Measurements from ENCODE around the gene FKBP15. TPM values are rescaled to one million over a fixed set of nuclear protein-coding genes. Genes with fewer than 3 reads are reported as not detected.

The FKBP15 gene
- total RNA-seq, 1 experiment from 2014 or later: 18.5 TPM

DNA sequence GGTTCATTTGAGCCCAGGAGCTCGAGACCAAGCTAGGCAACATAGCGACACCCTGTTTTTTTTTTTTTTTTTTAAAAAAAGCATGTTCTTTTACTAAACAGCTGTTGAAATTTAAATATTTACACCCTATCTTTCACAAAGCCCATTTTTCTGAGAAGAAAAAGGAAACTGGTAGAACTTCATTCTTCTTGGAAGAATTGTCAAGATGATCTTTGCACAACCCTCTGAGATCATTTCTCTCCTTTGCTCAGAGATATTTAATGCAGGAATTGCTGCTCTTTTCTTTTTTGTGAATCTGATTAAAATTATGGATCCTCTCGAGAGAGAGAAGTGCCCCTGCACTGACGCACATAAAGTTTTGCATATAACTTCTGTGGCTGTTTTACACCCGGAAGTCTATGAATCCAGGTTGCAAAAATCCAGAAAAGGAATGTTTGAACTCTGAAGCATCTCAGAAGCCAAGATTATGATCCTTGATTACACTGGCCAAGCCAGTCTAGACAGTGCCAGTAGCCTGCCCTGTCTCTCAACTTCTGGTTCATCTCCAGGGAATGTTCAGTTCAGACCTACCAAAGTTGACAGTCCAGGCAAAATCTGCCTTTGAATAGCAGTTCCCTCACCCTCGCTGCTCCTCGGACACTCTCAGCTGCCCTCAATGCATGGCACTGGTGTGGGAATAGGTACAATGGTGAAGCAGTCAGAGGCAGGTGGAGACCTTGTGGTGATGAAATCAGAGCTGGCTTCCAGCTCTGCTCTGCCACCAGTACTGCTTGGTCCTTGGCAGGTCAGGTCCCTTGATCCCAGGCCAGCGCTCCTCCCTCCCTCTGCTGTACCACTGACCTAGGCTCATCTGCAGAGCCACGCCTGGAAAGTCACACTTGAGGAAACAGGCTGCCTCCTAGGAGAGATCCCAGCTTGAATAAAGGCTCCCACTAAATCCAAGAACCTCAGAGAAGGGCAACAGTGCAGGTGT is 83.6 kb downstream of the FKBP15 start:
- no peak overlapping the region for H2BK120ac ChIP-seq (ENCODE audit: low read depth, low read length, poor library complexity, severe bottlenecking)
- H3K23me2 ChIP-seq (ENCODE audit: insufficient read length, low read depth, low read length, poor library complexity, severe bottlenecking): no peaks in the 10 kb centered on the region
- H3K79me1 ChIP-seq (ENCODE audit: insufficient read depth, low read depth, low read length, poor library complexity, severe bottlenecking): no peaks in the 10 kb centered on the region
- Mint-ChIP-seq H3K27ac (no peak overlapping the region), H3K9me3 (peaks cover 7 to 8% of the 10 kb centered on the region in 2 experiments; a peak in 3 of 5 replicates), H3K27me3 (ENCODE audit: low read depth) (peaks cover 4% of the 10 kb centered on the region), H3K4me3 (no peak overlapping the region), H3K36me3 (ENCODE audit: insufficient read depth in 1 of 3, low read depth in 3 of 3) (no peaks in the 10 kb centered on the region), H3K4me1 (peaks cover 4 to 10% of the 10 kb centered on the region in 2 experiments; a peak in 3 of 4 replicates)
- no peak overlapping the region for H3K4me2 ChIP-seq (ENCODE audit: insufficient read depth, insufficient read length, low read length)
- no peaks in the 10 kb centered on the region for H3K9me3 ChIP-seq (ENCODE audit: control insufficient read depth, low read depth, low read length)
- H3K23ac ChIP-seq (ENCODE audit: insufficient read length, low read depth, low read length): no peak overlapping the region
- no peak overlapping the region for H2BK12ac ChIP-seq (ENCODE audit: insufficient read length, low read depth, low read length)
- no peak overlapping the region for H4K91ac ChIP-seq (ENCODE audit: insufficient read length, low read depth, low read length)
- H4K20me1 ChIP-seq (ENCODE audit: control insufficient read depth, insufficient read depth, insufficient read length): no peaks in the 10 kb centered on the region
- H3K56ac ChIP-seq (ENCODE audit: insufficient read length, low read depth, low read length): no peak overlapping the region
- no peak overlapping the region for H4K8ac ChIP-seq (replicated peaks; ENCODE audit: insufficient read length, low read depth, low read length)
- H3K27me3 ChIP-seq (ENCODE audit: insufficient read depth, low read length): no peaks in the 10 kb centered on the region
- no peaks in the 10 kb centered on the region for H3K4me1 ChIP-seq (ENCODE audit: insufficient read depth, low read length)
- no peak overlapping the region for H2BK20ac ChIP-seq (ENCODE audit: low read depth, low read length, poor library complexity, severe bottlenecking)
- H3T11ph ChIP-seq (ENCODE audit: low read length): no peak overlapping the region
- no peak overlapping the region for H3K9ac ChIP-seq (ENCODE audit: extremely low read depth, insufficient read length, low read length)
- no peak overlapping the region for H3K4ac ChIP-seq (ENCODE audit: low read depth, low read length)
- H2BK15ac ChIP-seq (ENCODE audit: low read depth, low read length): no peak overlapping the region
- no peak overlapping the region for H2BK5ac ChIP-seq (ENCODE audit: insufficient read length, low read length)
- peak overlapping the region; percentile 24 for H3K18ac ChIP-seq (ENCODE audit: insufficient read length, low read depth, low read length)
- DNase-seq: no peak
- WGBS (ENCODE audit: extremely low coverage, insufficient read length, low lambda C conversion rate): no CpG with 5 or more reads among the region's 9 CpGs
- H3K27ac ChIP-seq (ENCODE audit: insufficient read length, low read depth, low read length): no peak overlapping the region
- H2AFZ ChIP-seq (ENCODE audit: low read length): no peak overlapping the region
- peak overlapping the region; percentile 20 for H4K5ac ChIP-seq (ENCODE audit: insufficient read length, low read depth, low read length)
- TF ChIP-seq, protein P1, sequence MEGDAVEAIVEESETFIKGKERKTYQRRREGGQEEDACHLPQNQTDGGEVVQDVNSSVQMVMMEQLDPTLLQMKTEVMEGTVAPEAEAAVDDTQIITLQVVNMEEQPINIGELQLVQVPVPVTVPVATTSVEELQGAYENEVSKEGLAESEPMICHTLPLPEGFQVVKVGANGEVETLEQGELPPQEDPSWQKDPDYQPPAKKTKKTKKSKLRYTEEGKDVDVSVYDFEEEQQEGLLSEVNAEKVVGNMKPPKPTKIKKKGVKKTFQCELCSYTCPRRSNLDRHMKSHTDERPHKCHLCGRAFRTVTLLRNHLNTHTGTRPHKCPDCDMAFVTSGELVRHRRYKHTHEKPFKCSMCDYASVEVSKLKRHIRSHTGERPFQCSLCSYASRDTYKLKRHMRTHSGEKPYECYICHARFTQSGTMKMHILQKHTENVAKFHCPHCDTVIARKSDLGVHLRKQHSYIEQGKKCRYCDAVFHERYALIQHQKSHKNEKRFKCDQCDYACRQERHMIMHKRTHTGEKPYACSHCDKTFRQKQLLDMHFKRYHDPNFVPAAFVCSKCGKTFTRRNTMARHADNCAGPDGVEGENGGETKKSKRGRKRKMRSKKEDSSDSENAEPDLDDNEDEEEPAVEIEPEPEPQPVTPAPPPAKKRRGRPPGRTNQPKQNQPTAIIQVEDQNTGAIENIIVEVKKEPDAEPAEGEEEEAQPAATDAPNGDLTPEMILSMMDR (conservative IDR thresholded peaks at IDR 0.05): no peak
- no peaks in the 10 kb centered on the region for H3K79me2 ChIP-seq (ENCODE audit: insufficient read depth, low read length)
- H3K14ac ChIP-seq (ENCODE audit: insufficient read depth, low read length): no peak overlapping the region; the same call in 1 of the 2 replicates
- H2AK5ac ChIP-seq (ENCODE audit: insufficient read length, low read length): no peak overlapping the region
